NCI-H526 (cell line): ENCODE results near the gene PPP2R2C.

Experiments
- DNase-seq, 2 experiments: peaks; one replicate each; lab custom pipeline; 2025; lab: John Stamatoyannopoulos, UW

Gene PPP2R2C

DNA sequence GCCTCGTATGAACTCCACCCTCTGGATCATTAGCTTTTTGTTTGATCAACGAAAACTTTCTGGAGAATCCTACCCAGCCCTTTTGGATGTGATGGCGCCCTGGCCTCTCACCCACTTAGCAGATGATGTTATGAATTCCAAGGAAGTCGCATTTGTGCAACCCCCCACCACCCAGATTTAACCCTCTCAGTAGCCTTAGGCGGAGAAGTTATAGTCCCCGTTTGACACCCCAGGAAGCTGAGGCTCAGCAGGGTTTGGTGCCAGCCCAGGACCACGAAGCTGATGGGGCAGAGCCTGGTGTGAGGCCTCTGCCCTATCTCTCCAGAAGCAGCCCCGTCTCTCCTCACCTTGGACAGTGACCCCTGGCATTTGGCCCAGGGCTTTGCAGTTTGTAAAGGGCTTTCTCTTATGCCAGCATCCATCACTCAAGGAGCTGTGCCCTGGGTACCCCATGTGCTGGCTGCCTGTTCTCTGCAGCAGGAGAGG is 201.7 kb downstream of the PPP2R2C start:
- no peak for DNase-seq
